ENCODE results near the gene GNG8.

Gene GNG8

GRCh38 chr19:46644720-46645119 is 8.7 kb upstream of the GNG8 start:
- Histone ChIP-seq H3K36me3 (ENCODE audit: control insufficient read depth, insufficient read depth, low read length) (no peaks in the 10 kb centered on the region), H3K4me3 (ENCODE audit: insufficient read depth, low read depth, low read length) (no peak overlapping the region), H3K27ac (ENCODE audit: insufficient read depth, low read depth, low read length, poor library complexity, severe bottlenecking) (no peak overlapping the region), H3K9me3 (ENCODE audit: control insufficient read depth, low read length) (no peaks in the 10 kb centered on the region), H3K27me3 (ENCODE audit: control insufficient read depth, insufficient read depth, low read length, poor library complexity, severe bottlenecking) (peaks cover 58% of the 10 kb centered on the region), H3K4me1 (ENCODE audit: control insufficient read depth, insufficient read depth, low read length) (no peaks in the 10 kb centered on the region)
- WGBS, 2 experiments, result 19 to 32% methylated on average over 3 of the region's 3 CpGs

- Histone ChIP-seq H3K4me1 (ENCODE audit: control insufficient read depth, insufficient read depth, low read length) (peaks cover 7% of the 10 kb centered on the region), H3K9me3 (ENCODE audit: control insufficient read depth, low read length) (no peaks in the 10 kb centered on the region), H3K27me3 (ENCODE audit: control insufficient read depth, insufficient read depth, low read length, poor library complexity, severe bottlenecking) (peaks cover 62% of the 10 kb centered on the region), H3K36me3 (ENCODE audit: control insufficient read depth, insufficient read depth, low read length) (no peaks in the 10 kb centered on the region), H3K4me3 (ENCODE audit: insufficient read depth, low read depth, low read length) (no peak overlapping the region), H3K27ac (ENCODE audit: insufficient read depth, low read depth, low read length, poor library complexity, severe bottlenecking) (no peak overlapping the region)
- 81 to 83% methylated on average over 2 of the region's 2 CpGs for WGBS, 2 experiments
Measured at GRCh38 chr19:46640656-46641055, 4.7 kb upstream of the GNG8 start.

GRCh38 chr19:46639358-46640182 is 3.6 kb upstream of the GNG8 start:
- Histone ChIP-seq H3K9me3 (ENCODE audit: control insufficient read depth, low read length) (no peaks in the 10 kb centered on the region), H3K36me3 (ENCODE audit: control insufficient read depth, insufficient read depth, low read length) (no peaks in the 10 kb centered on the region), H3K27ac (ENCODE audit: insufficient read depth, low read depth, low read length, poor library complexity, severe bottlenecking) (no peak overlapping the region), H3K4me1 (ENCODE audit: control insufficient read depth, insufficient read depth, low read length) (peaks cover 14% of the 10 kb centered on the region), H3K27me3 (ENCODE audit: control insufficient read depth, insufficient read depth, low read length, poor library complexity, severe bottlenecking) (peaks cover 73% of the 10 kb centered on the region), H3K4me3 (ENCODE audit: insufficient read depth, low read depth, low read length) (peak overlapping the region; percentile 50)
- WGBS, 2 experiments, result 8% methylated on average over 48 to 49 of the region's 49 CpGs

- H3K4me1 ChIP-seq (ENCODE audit: control insufficient read depth, insufficient read depth, low read length), result peaks cover 22% of the 10 kb centered on the region
- WGBS, 2 experiments, result 84 to 85% methylated on average over 14 of the region's 14 CpGs
- no peak overlapping the region for H3K27ac ChIP-seq (ENCODE audit: insufficient read depth, low read depth, low read length, poor library complexity, severe bottlenecking)
- no peak overlapping the region for H3K4me3 ChIP-seq (ENCODE audit: insufficient read depth, low read depth, low read length)
- H3K36me3 ChIP-seq (ENCODE audit: control insufficient read depth, insufficient read depth, low read length), result no peaks in the 10 kb centered on the region
- no peaks in the 10 kb centered on the region for H3K9me3 ChIP-seq (ENCODE audit: control insufficient read depth, low read length)
- H3K27me3 ChIP-seq (ENCODE audit: control insufficient read depth, insufficient read depth, low read length, poor library complexity, severe bottlenecking), result peaks cover 94% of the 10 kb centered on the region
Measured at GRCh38 chr19:46637224-46637623, 1.2 kb upstream of the GNG8 start.

- Histone ChIP-seq H3K27ac (ENCODE audit: insufficient read depth, low read depth, low read length, poor library complexity, severe bottlenecking) (no peak overlapping the region), H3K9me3 (ENCODE audit: control insufficient read depth, low read length) (no peaks in the 10 kb centered on the region), H3K36me3 (ENCODE audit: control insufficient read depth, insufficient read depth, low read length) (no peaks in the 10 kb centered on the region), H3K4me3 (ENCODE audit: insufficient read depth, low read depth, low read length) (peak overlapping the region; percentile 37), H3K27me3 (ENCODE audit: control insufficient read depth, insufficient read depth, low read length, poor library complexity, severe bottlenecking) (peaks cover 74% of the 10 kb centered on the region), H3K4me1 (ENCODE audit: control insufficient read depth, insufficient read depth, low read length) (peaks cover 30% of the 10 kb centered on the region)
- WGBS, 2 experiments, result 2% methylated on average over 23 of the region's 23 CpGs
Measured at GRCh38 chr19:46634656-46635218, 1.3 kb downstream of the GNG8 start.

- peaks cover 30% of the 10 kb centered on the region for H3K4me1 ChIP-seq (ENCODE audit: control insufficient read depth, insufficient read depth, low read length)
- no peaks in the 10 kb centered on the region for H3K9me3 ChIP-seq (ENCODE audit: control insufficient read depth, low read length)
- WGBS, 2 experiments, result 0 to 1% methylated on average over 35 of the region's 38 CpGs
- no peaks in the 10 kb centered on the region for H3K36me3 ChIP-seq (ENCODE audit: control insufficient read depth, insufficient read depth, low read length)
- H3K27me3 ChIP-seq (ENCODE audit: control insufficient read depth, insufficient read depth, low read length, poor library complexity, severe bottlenecking), result peaks cover 68% of the 10 kb centered on the region
- H3K27ac ChIP-seq (ENCODE audit: insufficient read depth, low read depth, low read length, poor library complexity, severe bottlenecking), result no peak overlapping the region
- H3K4me3 ChIP-seq (ENCODE audit: insufficient read depth, low read depth, low read length), result peak overlapping the region; percentile 37
Measured at GRCh38 chr19:46634045-46634655, 1.9 kb downstream of the GNG8 start.

DNA sequence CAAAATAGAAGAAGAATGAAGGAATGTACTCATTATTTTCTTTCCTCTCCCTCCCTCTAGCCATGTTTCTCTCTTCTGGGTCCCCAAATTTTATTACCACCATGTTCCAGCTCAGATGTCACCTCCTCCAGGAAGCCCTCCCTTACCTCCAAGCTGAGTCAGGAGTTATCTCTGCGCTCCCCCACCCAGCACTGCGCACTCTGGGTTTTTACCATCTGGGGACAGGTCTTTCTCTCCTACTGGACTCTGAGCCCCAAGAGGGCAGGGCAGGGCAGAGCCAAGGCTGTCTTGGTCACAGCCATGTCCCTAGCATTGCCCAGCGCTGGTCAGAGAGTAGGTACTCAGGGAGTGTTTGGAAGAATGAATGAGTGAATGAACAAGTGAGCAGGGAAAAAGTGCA is 2.9 kb downstream of the GNG8 start:
- H3K4me3 ChIP-seq (ENCODE audit: insufficient read depth, low read depth, low read length), result no peak overlapping the region
- H3K27ac ChIP-seq (ENCODE audit: insufficient read depth, low read depth, low read length, poor library complexity, severe bottlenecking), result no peak overlapping the region
- H3K27me3 ChIP-seq (ENCODE audit: control insufficient read depth, insufficient read depth, low read length, poor library complexity, severe bottlenecking), result peaks cover 59% of the 10 kb centered on the region
- no peaks in the 10 kb centered on the region for H3K36me3 ChIP-seq (ENCODE audit: control insufficient read depth, insufficient read depth, low read length)
- H3K4me1 ChIP-seq (ENCODE audit: control insufficient read depth, insufficient read depth, low read length), result peaks cover 30% of the 10 kb centered on the region
- H3K9me3 ChIP-seq (ENCODE audit: control insufficient read depth, low read length), result no peaks in the 10 kb centered on the region
- WGBS, 2 experiments, result 94% methylated on average over 3 of the region's 3 CpGs

DNA sequence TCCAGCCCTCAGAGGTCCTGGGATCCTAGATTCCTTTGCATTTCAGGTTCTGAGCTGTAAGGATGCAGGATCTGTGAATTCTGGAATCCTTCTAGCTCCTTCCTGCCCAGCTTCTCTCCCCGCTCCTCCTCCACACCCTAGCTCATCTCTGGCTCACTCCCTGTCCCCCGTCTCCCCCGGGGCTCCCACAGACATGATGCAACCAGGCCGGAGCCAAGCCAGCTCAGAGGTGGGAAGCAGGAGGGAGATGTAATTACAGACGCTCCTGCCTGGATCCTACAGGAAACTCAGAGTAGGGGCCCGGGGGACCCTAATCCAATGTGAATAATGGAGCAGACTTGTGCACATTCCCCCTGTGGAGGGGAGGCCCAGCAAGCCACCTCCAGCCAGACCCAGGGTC is 4.5 kb downstream of the GNG8 start:
- Histone ChIP-seq H3K27ac (ENCODE audit: insufficient read depth, low read depth, low read length, poor library complexity, severe bottlenecking) (no peak overlapping the region), H3K4me3 (ENCODE audit: insufficient read depth, low read depth, low read length) (no peak overlapping the region)
- 76 to 82% methylated on average over 6 of the region's 6 CpGs for WGBS, 2 experiments

DNA sequence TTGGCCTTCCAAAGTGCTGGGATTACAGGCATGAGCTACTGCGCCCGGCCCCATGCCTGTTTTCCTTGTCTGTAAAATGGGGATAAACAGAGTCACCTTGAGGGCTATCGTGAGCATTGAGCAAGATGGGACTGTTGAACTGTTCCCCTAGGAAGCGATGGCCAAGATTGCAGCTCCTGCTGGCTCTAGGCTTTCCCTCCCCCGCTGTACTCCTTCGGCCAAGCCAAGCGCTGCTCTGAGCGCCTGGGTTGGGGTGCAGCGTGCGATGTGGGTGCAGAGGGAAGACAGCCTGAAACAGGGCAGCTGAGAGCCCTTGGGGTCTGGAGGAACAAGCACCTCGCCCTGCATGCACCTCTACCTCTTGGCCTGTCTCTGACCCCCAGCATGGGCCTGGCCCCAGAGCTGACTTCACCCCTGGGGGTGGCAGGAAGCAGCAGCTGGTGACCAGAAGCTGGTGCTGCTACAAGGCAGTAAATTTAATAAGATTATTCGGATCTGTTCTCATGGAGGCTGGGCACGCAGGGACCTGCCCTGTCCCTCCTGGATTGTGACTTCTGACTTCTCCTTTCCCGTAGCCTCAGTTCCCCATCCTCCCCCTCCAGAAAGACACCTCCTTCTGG is 5.3 kb downstream of the GNG8 start:
- Histone ChIP-seq H3K36me3 (ENCODE audit: control insufficient read depth, insufficient read depth, low read length) (no peaks in the 10 kb centered on the region), H3K4me3 (ENCODE audit: insufficient read depth, low read depth, low read length) (no peak overlapping the region), H3K27me3 (ENCODE audit: control insufficient read depth, insufficient read depth, low read length, poor library complexity, severe bottlenecking) (peaks cover 35% of the 10 kb centered on the region), H3K4me1 (ENCODE audit: control insufficient read depth, insufficient read depth, low read length) (peaks cover 23% of the 10 kb centered on the region), H3K27ac (ENCODE audit: insufficient read depth, low read depth, low read length, poor library complexity, severe bottlenecking) (no peak overlapping the region), H3K9me3 (ENCODE audit: control insufficient read depth, low read length) (no peaks in the 10 kb centered on the region)
- 86 to 87% methylated on average over 14 of the region's 14 CpGs for WGBS, 2 experiments

More for the DNA sequence above, 4.5 kb downstream of the GNG8 start:
- peaks cover 30% of the 10 kb centered on the region for H3K4me1 ChIP-seq (ENCODE audit: control insufficient read depth, insufficient read depth, low read length)
- no peaks in the 10 kb centered on the region for H3K9me3 ChIP-seq (ENCODE audit: control insufficient read depth, low read length)
- H3K36me3 ChIP-seq (ENCODE audit: control insufficient read depth, insufficient read depth, low read length), result no peaks in the 10 kb centered on the region
- H3K27me3 ChIP-seq (ENCODE audit: control insufficient read depth, insufficient read depth, low read length, poor library complexity, severe bottlenecking), result peaks cover 43% of the 10 kb centered on the region

DNA sequence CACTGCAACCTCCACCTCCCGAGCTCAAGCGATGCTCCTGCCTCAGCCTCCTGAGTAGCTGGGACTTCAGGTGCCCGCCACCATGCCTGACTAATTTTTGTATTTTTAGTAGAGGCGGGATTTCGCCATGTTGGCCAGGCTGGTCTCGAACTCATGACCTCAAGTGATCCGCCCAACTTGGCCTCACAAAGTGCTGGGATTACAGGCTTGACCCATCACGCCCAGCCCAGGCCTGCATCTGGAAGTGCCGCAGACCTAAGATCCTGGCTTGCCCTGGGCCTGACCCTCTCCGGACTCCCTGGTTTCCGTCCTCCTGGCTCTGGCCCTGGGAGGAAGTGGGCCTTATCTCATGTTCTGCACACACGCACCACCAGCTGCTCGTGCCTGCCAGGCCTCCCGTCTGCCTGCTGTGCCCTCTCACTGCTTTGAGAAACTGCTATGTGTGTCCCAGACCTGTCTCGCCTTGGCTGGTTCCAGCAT is 6.4 kb downstream of the GNG8 start:
- H3K4me1 ChIP-seq (ENCODE audit: control insufficient read depth, insufficient read depth, low read length), result peaks cover 21% of the 10 kb centered on the region
- no peak overlapping the region for H3K4me3 ChIP-seq (ENCODE audit: insufficient read depth, low read depth, low read length)
- H3K9me3 ChIP-seq (ENCODE audit: control insufficient read depth, low read length), result no peaks in the 10 kb centered on the region
- H3K27ac ChIP-seq (ENCODE audit: insufficient read depth, low read depth, low read length, poor library complexity, severe bottlenecking), result no peak overlapping the region
- WGBS, 2 experiments, result 93% methylated on average over 15 of the region's 15 CpGs
- peaks cover 24% of the 10 kb centered on the region for H3K27me3 ChIP-seq (ENCODE audit: control insufficient read depth, insufficient read depth, low read length, poor library complexity, severe bottlenecking)
- H3K36me3 ChIP-seq (ENCODE audit: control insufficient read depth, insufficient read depth, low read length), result no peaks in the 10 kb centered on the region

Measured in ectodermal cell (in vitro differentiated cells).